A549 (cell line): ENCODE results near the gene A4GALT.

Experiments
- BHLHE40 ChIP-seq: IDR thresholded peaks from 2 replicates; pipeline ENCODE4 v1.6.1; 2012; ENCODE audit warnings: low read depth, low read length, inconsistent platforms
- CBX8 ChIP-seq: fragments of 200-600 bp; sonication (generic); IDR thresholded peaks from 2 replicates; pipeline ENCODE4 v1.6.1; 2016
- E2F6 ChIP-seq: IDR thresholded peaks from 2 replicates; pipeline ENCODE4 v1.6.1; 2012; ENCODE audit warnings: low read depth, borderline replicate concordance
- JUN ChIP-seq, 2 experiments: fragments of >200 bp; sonication (Bioruptor Twin); formaldehyde crosslinking; IDR thresholded peaks; 2 replicates in 1 of 2; 3 replicates in 1 of 2; pipeline ENCODE4 v1.6.1; 2016 to 2017
- KDM1A ChIP-seq: fragments of 200-600 bp; sonication (generic); IDR thresholded peaks from 2 replicates; pipeline ENCODE4 v1.6.1; 2016; ENCODE audit warnings: low read depth, mild to moderate bottlenecking
- KDM5A ChIP-seq: fragments of 200-600 bp; sonication (generic); IDR thresholded peaks from 2 replicates; pipeline ENCODE4 v1.6.1; 2016; ENCODE audit warnings: antibody characterized with exemption, mild to moderate bottlenecking
- MAFK ChIP-seq: fragments of 450-650 bp; IDR thresholded peaks from 2 replicates; pipeline ENCODE4 v1.6.1; 2014; ENCODE audit not compliant: partially characterized antibody
- MAX ChIP-seq: IDR thresholded peaks from 2 replicates; pipeline ENCODE4 v1.6.1; 2012
- POLR2A ChIP-seq: IDR thresholded peaks from 2 replicates; pipeline ENCODE4 v1.6.1; 2012; ENCODE audit warnings: mild to moderate bottlenecking, low read length
- RAD21 ChIP-seq, 2 experiments: fragments of >200 bp in 1 of 2; sonication (Bioruptor Twin) in 1 of 2; formaldehyde crosslinking in 1 of 2; IDR thresholded peaks in 1 of 2; conservative IDR thresholded peaks in 1 of 2; 2 replicates in 1 of 2; 3 replicates in 1 of 2; pipeline ENCODE4 v1.6.1; 2012 to 2018; ENCODE audit warnings: inconsistent platforms in 1 of 2
- RNF2 ChIP-seq: fragments of 200-600 bp; sonication (generic); IDR thresholded peaks from 2 replicates; pipeline ENCODE4 v1.6.1; 2016; ENCODE audit warnings: low read depth, mild to moderate bottlenecking, antibody characterized with exemption, moderate library complexity, borderline replicate concordance
- SMC3 ChIP-seq: fragments of >200 bp; sonication (Bioruptor Twin); formaldehyde crosslinking; IDR thresholded peaks from 3 replicates; pipeline ENCODE4 v1.6.1; 2018; ENCODE audit warnings: inconsistent platforms
- TF ChIP-seq, protein P1 (sequence below): fragments of >200 bp; sonication (Bioruptor Twin); formaldehyde crosslinking; IDR thresholded peaks from 3 replicates; pipeline ENCODE4 v1.5.1; 2016
- TF ChIP-seq, protein P2 (sequence below): fragments of 450-650 bp; IDR thresholded peaks from 2 replicates; pipeline ENCODE4 v1.6.1; 2014; ENCODE audit warnings: antibody characterized with exemption

DNA sequence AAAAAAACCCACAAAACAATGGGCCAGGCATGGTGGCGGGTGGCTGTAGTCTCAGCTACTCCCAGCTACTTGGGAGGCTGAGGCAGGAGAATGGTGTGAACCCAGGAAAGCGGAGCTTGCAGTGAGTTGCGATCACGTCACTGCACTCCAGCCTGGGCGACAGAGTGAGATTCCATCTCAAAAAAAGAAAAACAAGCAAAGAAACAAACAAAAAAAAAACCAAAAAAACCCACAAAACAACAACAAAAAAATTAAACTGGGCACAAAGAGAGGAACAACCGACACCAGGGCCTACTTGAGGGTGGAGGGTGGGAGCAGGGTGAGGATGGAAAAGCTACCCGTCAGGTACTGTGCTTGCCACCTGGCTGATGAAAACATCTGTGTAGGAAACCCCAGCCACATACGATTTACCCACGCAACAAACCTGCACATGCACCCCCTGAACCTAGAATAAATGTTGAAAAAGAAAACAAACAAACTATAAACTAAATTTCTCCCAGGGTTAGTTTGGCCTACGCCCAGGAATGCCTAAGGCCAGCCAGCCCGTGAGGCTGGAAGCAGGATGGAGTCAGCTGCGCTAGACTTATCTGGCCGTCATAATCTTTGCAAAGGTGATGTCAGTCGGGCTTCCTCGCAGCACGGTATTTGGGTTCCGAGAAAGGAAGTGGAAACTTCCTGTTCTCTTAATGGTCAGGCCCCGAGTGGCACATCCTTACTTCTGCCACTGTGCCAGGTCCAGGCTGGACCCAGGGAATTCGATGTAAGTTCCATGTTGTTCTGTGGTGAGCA lies 49.6 kb downstream of the A4GALT start:
- TF ChIP-seq POLR2A (no peak), BHLHE40 (no peak), MAX (no peak), MAFK (no peak), KDM1A (no peak), JUN (IDR thresholded peaks at IDR 0.05) (no peak), KDM5A (no peak), RAD21 (conservative IDR thresholded peaks at IDR 0.05 in 1 of 2, IDR thresholded peaks at IDR 0.05 in 1 of 2) (no peak), RNF2 (no peak), E2F6 (no peak), CBX8 (no peak), SMC3 (no peak)
- TF ChIP-seq, protein P1, sequence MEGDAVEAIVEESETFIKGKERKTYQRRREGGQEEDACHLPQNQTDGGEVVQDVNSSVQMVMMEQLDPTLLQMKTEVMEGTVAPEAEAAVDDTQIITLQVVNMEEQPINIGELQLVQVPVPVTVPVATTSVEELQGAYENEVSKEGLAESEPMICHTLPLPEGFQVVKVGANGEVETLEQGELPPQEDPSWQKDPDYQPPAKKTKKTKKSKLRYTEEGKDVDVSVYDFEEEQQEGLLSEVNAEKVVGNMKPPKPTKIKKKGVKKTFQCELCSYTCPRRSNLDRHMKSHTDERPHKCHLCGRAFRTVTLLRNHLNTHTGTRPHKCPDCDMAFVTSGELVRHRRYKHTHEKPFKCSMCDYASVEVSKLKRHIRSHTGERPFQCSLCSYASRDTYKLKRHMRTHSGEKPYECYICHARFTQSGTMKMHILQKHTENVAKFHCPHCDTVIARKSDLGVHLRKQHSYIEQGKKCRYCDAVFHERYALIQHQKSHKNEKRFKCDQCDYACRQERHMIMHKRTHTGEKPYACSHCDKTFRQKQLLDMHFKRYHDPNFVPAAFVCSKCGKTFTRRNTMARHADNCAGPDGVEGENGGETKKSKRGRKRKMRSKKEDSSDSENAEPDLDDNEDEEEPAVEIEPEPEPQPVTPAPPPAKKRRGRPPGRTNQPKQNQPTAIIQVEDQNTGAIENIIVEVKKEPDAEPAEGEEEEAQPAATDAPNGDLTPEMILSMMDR, result no peak
- TF ChIP-seq, protein P2, sequence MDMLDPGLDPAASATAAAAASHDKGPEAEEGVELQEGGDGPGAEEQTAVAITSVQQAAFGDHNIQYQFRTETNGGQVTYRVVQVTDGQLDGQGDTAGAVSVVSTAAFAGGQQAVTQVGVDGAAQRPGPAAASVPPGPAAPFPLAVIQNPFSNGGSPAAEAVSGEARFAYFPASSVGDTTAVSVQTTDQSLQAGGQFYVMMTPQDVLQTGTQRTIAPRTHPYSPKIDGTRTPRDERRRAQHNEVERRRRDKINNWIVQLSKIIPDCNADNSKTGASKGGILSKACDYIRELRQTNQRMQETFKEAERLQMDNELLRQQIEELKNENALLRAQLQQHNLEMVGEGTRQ, result no peak
